Activated CD4-positive, alpha-beta memory T cell treated with anti-CD3 and anti-CD28 coated beads, Interleukin-2, amount 10 ng/mL, durations not matched to agents 7 days and 5 days (primary cell): ENCODE results near the gene PLA2G12A. TPM values are rescaled to one million over a fixed set of nuclear protein-coding genes. Genes with fewer than 3 reads are reported as not detected.

Experiments used
- CTCF ChIA-PET: fragments of 350-600 bp; sonication (Branson Sonifier 250); formaldehyde crosslinking; loops from one replicate; lab custom pipeline; 2021; ENCODE audit warnings: antibody characterized with exemption, inconsistent platforms; lab: Charles Lee
- POLR2A ChIA-PET: fragments of 350-600 bp; sonication (Branson Sonifier 250); formaldehyde crosslinking; loops from one replicate; lab custom pipeline; 2021; ENCODE audit warnings: antibody characterized with exemption; lab: Charles Lee
- DNase-seq: peaks from one replicate; pipeline ENCODE4 v3.0.0-alpha.2; 2020
- H3K27ac Mint-ChIP-seq: one replicate; pipeline ENCODE4 v1.8.0; 2021; ENCODE audit warnings: mild to moderate bottlenecking, mixed read lengths
- H3K27me3 Mint-ChIP-seq: one replicate; pipeline ENCODE4 v1.8.0; 2021; ENCODE audit warnings: mixed read lengths
- H3K36me3 Mint-ChIP-seq: one replicate; pipeline ENCODE4 v1.8.0; 2021; ENCODE audit warnings: low read depth, mixed read lengths
- H3K4me1 Mint-ChIP-seq: one replicate; pipeline ENCODE4 v1.8.0; 2021; ENCODE audit warnings: mixed read lengths
- H3K4me3 Mint-ChIP-seq: one replicate; pipeline ENCODE4 v1.8.0; 2021; ENCODE audit warnings: mild to moderate bottlenecking, mixed read lengths
- H3K9me3 Mint-ChIP-seq: one replicate; pipeline ENCODE4 v1.8.0; 2021; ENCODE audit warnings: mixed read lengths
- total RNA-seq, 2 experiments: library from RNA; stranded (reverse); gene quantifications; one replicate each; pipeline ENCODE4 v1.2.3, GENCODE V29; 2021

Gene PLA2G12A
- total RNA-seq, 2 experiments from 2014 or later, result 13.2 to 15.3 TPM

DNA sequence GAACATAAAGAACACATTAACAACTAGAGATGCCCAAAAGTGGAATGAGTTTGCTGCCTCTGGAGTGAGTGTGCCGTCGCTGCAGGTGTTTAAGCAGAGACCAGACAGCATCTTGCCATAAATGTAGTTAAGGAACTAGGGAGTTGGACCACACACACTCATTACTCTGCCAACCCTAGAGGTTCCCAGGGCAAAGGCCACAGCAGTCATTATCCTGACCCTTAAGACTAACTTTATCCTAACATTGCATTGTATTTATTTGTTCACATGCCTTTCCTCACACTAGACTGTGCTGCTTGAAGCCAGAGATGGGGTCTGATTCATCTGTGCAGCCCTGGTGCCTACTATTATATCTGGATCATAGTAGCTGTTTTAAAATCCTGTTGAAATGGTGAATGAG lies 16.9 kb upstream of the PLA2G12A start:
- Mint-ChIP-seq H3K9me3 (no peaks in the 10 kb centered on the region), H3K27me3 (peaks cover 6% of the 10 kb centered on the region), H3K27ac (no peak overlapping the region), H3K36me3 (no peaks in the 10 kb centered on the region), H3K4me1 (no peaks in the 10 kb centered on the region), H3K4me3 (no peak overlapping the region)
- CTCF ChIA-PET, result no interaction called here
- DNase-seq, result no peak
- POLR2A ChIA-PET, result no interaction called here

DNA sequence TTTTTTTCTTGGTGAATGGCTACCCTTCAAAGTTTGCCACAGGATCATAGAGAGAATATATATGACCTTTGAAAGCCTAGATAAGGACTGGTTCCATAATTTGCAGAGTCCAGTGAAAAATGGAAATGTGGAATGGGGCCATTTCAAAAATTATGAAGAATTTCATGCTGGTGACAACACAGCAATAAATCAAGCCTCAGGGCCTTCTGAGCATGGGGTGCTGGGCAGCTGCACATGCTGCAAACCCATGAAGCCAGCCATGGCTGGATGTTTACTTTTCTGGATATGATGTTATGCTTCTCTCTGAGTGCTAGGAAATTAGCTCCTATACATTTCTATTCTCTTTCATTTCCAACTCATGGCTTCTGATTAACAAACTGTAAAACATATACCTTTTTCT lies 16.0 kb upstream of the PLA2G12A start:
- Mint-ChIP-seq H3K36me3 (no peaks in the 10 kb centered on the region), H3K9me3 (no peaks in the 10 kb centered on the region), H3K4me3 (no peak overlapping the region), H3K4me1 (no peaks in the 10 kb centered on the region), H3K27me3 (peaks cover 6% of the 10 kb centered on the region), H3K27ac (no peak overlapping the region)
- CTCF ChIA-PET, result no interaction called here
- DNase-seq, result no peak
- POLR2A ChIA-PET, result no interaction called here

DNA sequence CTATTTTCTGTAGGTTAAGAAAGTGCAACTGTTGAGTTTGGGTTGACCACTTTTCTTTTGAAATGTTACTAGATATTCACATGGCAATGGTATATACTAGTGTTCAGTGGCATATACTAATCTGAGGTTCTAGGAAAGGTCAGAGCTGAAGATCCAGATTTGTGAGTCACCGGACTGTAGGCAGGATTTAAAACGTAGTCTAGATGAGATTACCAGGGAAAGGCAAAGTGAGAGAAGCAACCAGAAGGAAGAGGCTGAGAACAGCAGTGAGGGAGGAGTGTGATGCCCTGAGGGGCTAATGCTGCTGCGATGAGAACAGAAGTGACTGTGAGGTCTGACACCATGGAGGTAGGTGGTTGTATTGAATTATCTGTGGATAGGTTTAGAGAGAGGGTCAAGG lies 9.7 kb upstream of the PLA2G12A start:
- POLR2A ChIA-PET, result no interaction called here
- no peak for DNase-seq
- H3K27me3 Mint-ChIP-seq, result peaks cover 5% of the 10 kb centered on the region

DNA sequence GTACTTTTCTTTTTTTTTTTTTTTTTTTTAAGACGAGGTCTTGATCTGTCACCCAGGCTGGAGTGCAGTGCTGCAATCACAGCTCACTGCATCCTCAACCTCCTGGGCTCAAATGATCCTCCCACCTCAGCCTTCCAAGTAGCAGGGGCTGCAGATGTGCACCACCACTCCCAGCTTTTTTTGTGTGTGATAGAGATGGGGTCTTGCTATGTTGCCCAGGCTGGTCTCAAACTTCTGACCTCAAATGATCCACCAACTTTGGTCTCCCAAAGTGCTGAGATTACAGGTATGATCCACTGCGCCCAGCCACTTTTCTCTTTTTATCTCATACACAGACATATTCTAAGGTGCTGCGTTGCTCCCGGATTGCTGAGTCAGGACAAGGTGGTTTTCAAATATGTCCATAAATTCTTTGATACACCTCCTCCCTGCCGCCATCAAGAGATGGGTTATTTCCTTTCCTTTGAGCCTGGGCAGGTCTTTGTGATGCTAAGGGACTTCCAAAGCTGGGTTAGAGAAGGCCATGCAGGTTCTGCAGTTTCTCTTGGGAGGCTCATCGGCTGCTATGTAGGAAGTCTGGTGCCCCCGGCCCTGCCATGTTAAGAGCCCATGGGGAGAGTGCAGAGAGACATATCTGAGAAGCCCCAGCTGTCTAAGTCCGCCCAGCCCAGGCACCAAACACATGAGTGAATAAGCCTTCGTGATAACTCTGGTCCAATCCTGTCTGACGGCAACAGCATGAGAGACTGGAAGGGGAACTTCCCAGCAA lies 8.4 kb upstream of the PLA2G12A start:
- Mint-ChIP-seq H3K27me3 (peaks cover 7% of the 10 kb centered on the region), H3K9me3 (no peaks in the 10 kb centered on the region), H3K4me1 (no peaks in the 10 kb centered on the region), H3K36me3 (no peaks in the 10 kb centered on the region), H3K4me3 (no peak overlapping the region), H3K27ac (no peak overlapping the region)
- no peak for DNase-seq
- CTCF ChIA-PET, result no interaction called here
- POLR2A ChIA-PET, result no interaction called here

More for the DNA sequence above, 9.7 kb upstream of the PLA2G12A start:
- H3K4me1 Mint-ChIP-seq, result no peaks in the 10 kb centered on the region
- CTCF ChIA-PET, result interaction anchor here (1.1 kb wide), 1 partner anchor 87 kb away, joined by 3 read pairs; no protein-coding TSS in a partner anchor
- no peak overlapping the region for H3K4me3 Mint-ChIP-seq
- no peak overlapping the region for H3K27ac Mint-ChIP-seq
- no peaks in the 10 kb centered on the region for H3K9me3 Mint-ChIP-seq
- no peaks in the 10 kb centered on the region for H3K36me3 Mint-ChIP-seq

DNA sequence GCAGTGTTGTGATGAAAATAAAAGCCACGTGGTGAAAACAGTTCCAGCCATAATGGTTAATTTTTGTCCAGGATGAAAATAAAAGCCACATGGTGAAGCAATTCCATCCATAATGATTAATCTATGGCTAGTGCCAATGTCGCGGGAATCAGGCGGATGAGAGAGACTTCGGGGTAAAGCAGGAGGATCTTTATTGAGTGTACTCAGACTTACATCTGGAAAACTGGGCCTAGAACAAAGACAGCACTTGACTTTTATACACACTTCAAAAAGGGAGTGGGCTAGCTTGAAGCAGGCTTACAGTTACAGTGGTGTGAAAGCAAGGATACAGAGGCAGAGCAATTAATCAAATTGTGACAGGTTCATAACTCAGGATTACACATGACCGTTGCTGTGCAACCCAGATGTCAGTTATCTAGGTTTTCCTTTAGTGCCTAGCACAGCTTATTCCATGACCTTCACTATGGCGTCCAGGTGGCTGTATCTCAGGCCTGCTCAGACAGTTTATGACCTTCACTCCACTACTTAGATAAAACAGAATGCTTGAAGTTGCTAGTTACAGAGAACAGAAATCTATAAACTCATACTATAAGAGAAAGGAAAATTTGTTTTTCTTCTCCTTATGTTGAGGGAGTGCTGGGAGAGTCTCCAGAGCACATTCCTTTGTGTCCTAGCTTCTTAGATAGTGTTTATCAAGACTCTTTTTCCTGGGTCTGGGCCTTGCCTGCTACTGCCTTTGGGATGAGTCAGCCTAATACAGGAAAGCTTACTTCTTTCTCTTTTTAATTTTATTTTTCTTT lies 5.9 kb upstream of the PLA2G12A start:
- ChIA-PET POLR2A (no interaction called here), CTCF (no interaction called here)
- H3K4me1 Mint-ChIP-seq, result no peaks in the 10 kb centered on the region
- H3K4me3 Mint-ChIP-seq, result no peak overlapping the region
- DNase-seq, result no peak
- H3K36me3 Mint-ChIP-seq, result no peaks in the 10 kb centered on the region
- no peak overlapping the region for H3K27ac Mint-ChIP-seq
- H3K9me3 Mint-ChIP-seq, result no peaks in the 10 kb centered on the region
- peaks cover 8% of the 10 kb centered on the region for H3K27me3 Mint-ChIP-seq

DNA sequence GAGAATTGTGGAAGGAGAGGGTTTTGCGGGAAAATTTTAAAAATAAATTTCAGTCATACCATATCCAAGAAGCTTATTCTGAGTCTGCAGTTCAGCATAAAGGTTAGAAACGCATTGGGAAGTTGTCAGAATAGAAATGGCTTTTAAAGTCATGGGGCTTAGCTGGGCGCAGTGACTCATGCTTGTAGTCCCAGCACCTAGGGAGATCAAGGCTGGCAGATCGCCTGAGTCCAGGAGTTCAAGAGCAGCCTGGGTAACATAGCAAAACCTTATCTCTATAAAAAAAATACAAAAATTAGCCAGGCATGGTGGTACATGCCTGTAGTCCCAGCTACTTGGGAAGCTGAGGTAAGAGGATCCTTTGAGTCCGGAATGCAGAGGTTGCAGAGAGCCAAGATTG lies 3.9 kb upstream of the PLA2G12A start:
- no peak for DNase-seq
- ChIA-PET POLR2A (no interaction called here), CTCF (interaction anchor here (1.2 kb wide), 1 partner anchor 32 kb away, joined by 3 read pairs; no protein-coding TSS in a partner anchor)
- H3K36me3 Mint-ChIP-seq, result no peaks in the 10 kb centered on the region
- H3K27ac Mint-ChIP-seq, result no peak overlapping the region
- no peak overlapping the region for H3K4me3 Mint-ChIP-seq
- peaks cover 12% of the 10 kb centered on the region for H3K4me1 Mint-ChIP-seq
- peaks cover 3% of the 10 kb centered on the region for H3K27me3 Mint-ChIP-seq
- H3K9me3 Mint-ChIP-seq, result no peaks in the 10 kb centered on the region

DNA sequence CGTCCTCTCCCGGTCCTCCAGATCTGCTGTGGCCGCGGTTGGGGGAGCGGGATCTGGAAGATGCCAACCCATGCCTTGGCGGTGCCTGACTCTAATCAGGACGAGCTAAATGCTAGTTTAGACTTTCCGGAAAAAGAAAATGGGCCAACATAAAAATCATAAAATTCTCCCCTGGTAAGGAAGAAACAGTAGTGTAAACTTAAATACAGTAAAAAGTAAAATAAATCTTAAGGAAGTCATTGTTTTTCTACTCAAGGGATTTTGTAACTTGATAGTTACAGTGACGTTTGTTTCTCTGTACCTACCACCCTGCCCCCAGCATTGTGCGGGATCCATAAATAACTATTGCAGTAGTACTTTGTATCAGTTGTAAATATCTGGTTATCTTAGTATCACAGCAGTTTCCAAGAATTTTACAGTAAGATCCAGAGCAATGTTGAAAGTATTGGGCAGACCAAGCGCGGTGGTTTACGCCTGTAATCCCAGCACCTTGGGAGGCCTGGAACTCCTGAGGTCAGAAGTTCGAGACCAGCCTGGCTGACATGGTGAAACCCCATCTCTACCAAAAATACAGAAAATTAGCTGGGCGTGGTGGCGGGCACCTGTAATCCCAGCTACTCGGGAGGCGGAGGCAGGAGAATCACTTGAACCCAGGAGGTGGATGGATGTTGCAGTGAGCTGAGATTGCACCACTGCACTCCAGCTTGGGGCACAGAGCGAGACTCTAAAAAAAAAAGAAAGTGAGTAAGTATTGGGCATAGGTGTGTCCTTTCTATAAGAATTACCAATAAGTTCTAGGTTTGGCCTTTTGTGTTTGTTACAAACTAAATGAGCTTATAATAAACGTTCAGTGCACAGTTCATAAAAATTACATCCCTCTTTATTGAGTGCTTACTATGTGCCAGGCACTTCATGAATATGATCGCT lies 1.0 kb upstream of the PLA2G12A start:
- POLR2A ChIA-PET, result interaction anchor here (0.6 to 2.2 kb wide), 10 partner anchors 14 to 298 kb away, joined by 3 to 9 read pairs (median 4); partner anchors contain the start of genes MCUB and SEC24B
- CTCF ChIA-PET, result interaction anchor here (0.7 to 2.2 kb wide), 4 partner anchors 27 to 297 kb away, joined by 3 to 9 read pairs (median 4); partner anchors contain the start of genes CASP6 and SEC24B
- Mint-ChIP-seq H3K4me1 (peaks cover 19% of the 10 kb centered on the region), H3K4me3 (peak overlapping the region; percentile 78), H3K27me3 (peaks cover 3% of the 10 kb centered on the region), H3K9me3 (no peaks in the 10 kb centered on the region), H3K36me3 (peaks cover 4% of the 10 kb centered on the region), H3K27ac (peak overlapping the region; percentile 63)
- DNase-seq, result no peak

DNA sequence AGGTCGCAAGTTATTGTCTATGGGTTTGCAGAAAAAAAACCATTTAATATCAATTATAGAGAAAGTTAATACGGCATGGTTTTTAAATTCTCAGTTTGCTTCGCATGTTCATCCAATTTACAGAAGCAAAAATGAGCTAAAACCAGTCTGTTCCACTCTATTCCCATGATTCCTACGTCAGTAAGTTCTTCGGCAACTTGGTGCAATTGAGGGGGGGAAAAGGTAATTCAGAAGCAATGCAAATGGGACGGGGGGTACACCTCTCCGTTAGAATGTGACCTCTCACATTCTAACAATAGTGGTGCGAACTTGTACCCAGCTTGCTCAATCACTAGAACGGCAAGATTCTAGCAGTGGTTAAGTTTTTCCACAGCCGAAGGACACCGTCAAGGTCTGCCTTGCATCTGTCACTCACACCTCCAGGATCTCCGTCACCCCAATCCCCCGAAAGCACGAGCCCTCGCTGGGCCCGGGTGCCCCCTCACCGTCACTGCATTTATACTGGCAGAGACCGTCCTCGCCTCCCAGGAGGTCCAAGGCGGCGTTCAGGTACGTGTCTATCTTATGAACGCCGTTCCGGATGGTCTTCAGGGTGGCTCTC lies 653 bp downstream of the PLA2G12A start:
- Mint-ChIP-seq H3K27ac (peak overlapping the region; percentile 42), H3K36me3 (peaks cover 8% of the 10 kb centered on the region), H3K4me3 (peak overlapping the region; percentile 82), H3K9me3 (no peaks in the 10 kb centered on the region), H3K27me3 (peaks cover 3% of the 10 kb centered on the region), H3K4me1 (peaks cover 19% of the 10 kb centered on the region)
- ChIA-PET CTCF (interaction anchor here (0.6 kb wide), 1 partner anchor 186 kb away, joined by 6 read pairs; no protein-coding TSS in a partner anchor), POLR2A (interaction anchor here (1.1 to 1.9 kb wide), 3 partner anchors 25 to 169 kb away, joined by 3 to 7 read pairs (median 5); partner anchors contain the start of gene MCUB)
- peak; percentile 25 for DNase-seq

DNA sequence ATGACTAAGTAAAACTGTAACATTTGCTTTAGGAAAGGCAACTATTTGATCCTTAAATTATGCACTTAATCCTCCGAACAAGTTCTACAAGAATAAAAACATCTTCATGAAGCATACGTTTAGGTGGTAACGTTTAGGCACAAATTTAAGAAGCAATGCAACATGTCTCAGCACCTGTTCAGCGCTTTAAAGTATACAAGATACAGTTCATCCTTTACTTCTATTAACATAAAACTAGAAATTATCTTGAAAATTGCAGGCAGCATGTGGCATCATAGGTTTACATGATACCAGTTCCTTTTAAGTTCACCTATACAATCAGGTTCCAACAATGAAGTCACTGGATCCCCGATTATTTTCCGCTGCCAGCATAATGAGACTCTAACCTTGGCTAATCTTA lies 1.5 kb downstream of the PLA2G12A start:
- Mint-ChIP-seq H3K4me3 (no peak overlapping the region), H3K27me3 (peaks cover 2% of the 10 kb centered on the region), H3K9me3 (no peaks in the 10 kb centered on the region), H3K4me1 (peaks cover 19% of the 10 kb centered on the region), H3K27ac (no peak overlapping the region), H3K36me3 (peaks cover 8% of the 10 kb centered on the region)
- ChIA-PET CTCF (interaction anchor here (0.6 kb wide), 1 partner anchor 185 kb away, joined by 6 read pairs; no protein-coding TSS in a partner anchor), POLR2A (interaction anchor here (1.1 kb wide), 1 partner anchor 25 kb away, joined by 3 read pairs; the partner anchor contains the start of gene CASP6)
- DNase-seq, result no peak

DNA sequence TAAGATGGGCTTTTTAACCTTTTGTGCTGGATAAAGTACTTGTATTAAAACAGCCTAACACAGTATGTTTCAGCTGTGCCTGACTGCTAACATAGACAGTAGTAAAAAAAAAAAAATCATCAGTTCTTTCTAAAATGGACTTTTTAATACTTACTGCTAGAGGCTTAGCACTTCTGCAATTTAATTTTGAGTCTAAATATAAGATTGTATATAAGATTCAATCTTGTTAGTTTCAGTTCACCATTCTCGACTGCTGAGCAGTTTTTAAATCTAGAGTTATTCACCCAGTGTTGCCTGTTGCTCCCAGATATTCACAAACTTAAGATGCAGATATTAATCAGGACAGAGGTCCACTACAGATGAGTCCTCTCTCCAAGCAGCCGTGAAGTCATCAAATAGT lies 6.8 kb downstream of the PLA2G12A start:
- peaks cover 11% of the 10 kb centered on the region for H3K36me3 Mint-ChIP-seq
- no peaks in the 10 kb centered on the region for H3K27me3 Mint-ChIP-seq
- ChIA-PET POLR2A (no interaction called here), CTCF (no interaction called here)
- no peak overlapping the region for H3K27ac Mint-ChIP-seq
- no peak for DNase-seq
- H3K9me3 Mint-ChIP-seq, result no peaks in the 10 kb centered on the region
- peaks cover 4% of the 10 kb centered on the region for H3K4me1 Mint-ChIP-seq
- H3K4me3 Mint-ChIP-seq, result no peak overlapping the region

DNA sequence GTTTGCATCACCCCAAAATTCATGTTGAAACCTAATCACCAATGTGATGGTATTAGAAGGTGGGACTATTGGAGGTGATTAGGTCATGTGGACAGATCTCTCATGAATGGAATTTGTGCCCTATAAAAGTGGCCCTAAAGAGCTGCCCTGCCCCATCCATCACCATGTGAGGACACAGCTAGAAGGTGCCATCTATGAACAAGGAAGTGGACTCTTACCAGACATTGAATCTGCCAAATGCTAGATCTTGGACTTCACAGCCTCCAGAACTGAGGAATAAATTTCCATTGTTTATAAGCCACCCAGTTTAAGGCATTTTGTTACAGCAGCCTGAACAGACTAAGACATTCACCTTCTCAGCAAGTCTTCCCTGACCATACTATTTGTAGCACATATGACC lies 7.5 kb downstream of the PLA2G12A start:
- POLR2A ChIA-PET, result no interaction called here
- Mint-ChIP-seq H3K4me3 (no peak overlapping the region), H3K9me3 (no peaks in the 10 kb centered on the region), H3K27me3 (no peaks in the 10 kb centered on the region), H3K36me3 (peaks cover 8% of the 10 kb centered on the region), H3K4me1 (no peaks in the 10 kb centered on the region), H3K27ac (no peak overlapping the region)
- CTCF ChIA-PET, result no interaction called here
- no peak for DNase-seq

DNA sequence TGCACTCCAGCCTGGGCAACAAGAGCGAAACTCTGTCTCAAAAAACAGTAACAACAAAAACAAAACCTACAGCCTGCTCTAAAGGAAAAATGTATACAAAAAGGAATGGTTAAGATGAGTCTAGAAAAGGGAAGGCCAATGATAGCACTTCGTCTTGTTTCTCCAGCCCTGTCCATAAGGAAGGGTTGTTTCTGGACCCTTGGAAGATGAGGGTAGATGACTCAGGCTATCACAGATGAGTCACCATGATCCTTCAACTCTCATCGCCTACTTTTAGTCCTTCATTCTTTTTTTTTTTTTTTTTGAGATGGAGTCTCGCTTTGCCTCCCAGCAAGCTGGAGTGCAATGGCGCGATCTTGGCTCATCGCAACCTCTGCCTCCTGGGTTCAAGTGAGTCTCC lies 8.8 kb downstream of the PLA2G12A start:
- no peak overlapping the region for H3K27ac Mint-ChIP-seq
- no peak for DNase-seq
- POLR2A ChIA-PET, result no interaction called here
- H3K36me3 Mint-ChIP-seq, result peaks cover 14% of the 10 kb centered on the region
- no peaks in the 10 kb centered on the region for H3K9me3 Mint-ChIP-seq
- H3K4me3 Mint-ChIP-seq, result no peak overlapping the region
- H3K4me1 Mint-ChIP-seq, result peaks cover 6% of the 10 kb centered on the region
- CTCF ChIA-PET, result no interaction called here
- H3K27me3 Mint-ChIP-seq, result no peaks in the 10 kb centered on the region
